Right lobe of liver (tissue), 6 donors: ENCODE data around the gene KLHDC7B. TPM values are rescaled to one million over a fixed set of nuclear protein-coding genes. Genes with fewer than 3 reads are reported as not detected.

ENCODE experiments used
- ATAC-seq, 4 donors: fragments of 200-7000 bp; cut with Tn5 transposase; one replicate each; pipeline ENCODE4 v1.9.1; 2020; ENCODE audit warnings: mild to moderate bottlenecking in 4 of 4, moderate library complexity in 4 of 4
- DNase-seq, 3 donors: peaks; one replicate each; pipeline ENCODE4 v3.0.0-alpha.2; 2020
- H3K27ac ChIP-seq, 3 donors: fragments of 200-600 bp; one replicate each; pipeline ENCODE4 v1.8.0; 2022
- H3K27me3 ChIP-seq, 2 donors: fragments of 200-600 bp; one replicate each; pipeline ENCODE4 v1.8.0; 2022
- H3K36me3 ChIP-seq, 4 donors: fragments of 200-600 bp; sonication (generic) in 1 of 4; one replicate each; pipeline versions ENCODE4 v1.5.1 to v1.8.0; 2017 to 2022; ENCODE audit warnings: control low read depth in 1 of 4
- H3K4me1 ChIP-seq, 4 donors: fragments of 200-600 bp; sonication (generic) in 1 of 4; one replicate each; pipeline versions ENCODE4 v1.5.1 to v1.8.0; 2017 to 2022; ENCODE audit warnings: control low read depth in 1 of 4
- H3K4me3 ChIP-seq, 3 donors: fragments of 200-600 bp; one replicate each; pipeline ENCODE4 v1.8.0; 2022
- H3K9me3 ChIP-seq, 4 donors: fragments of 200-600 bp; sonication (generic) in 1 of 4; one replicate each; pipeline versions ENCODE4 v1.5.1 to v1.8.0; 2017 to 2022; ENCODE audit warnings: control low read depth in 1 of 4
- CTCF ChIP-seq, 4 donors: fragments of 200-600 bp in 3 of 4; fragments of 450-650 bp in 1 of 4; IDR thresholded peaks; one replicate each; pipeline versions ENCODE4 v1.5.1 to v1.8.0; 2016 to 2022; ENCODE audit warnings: antibody characterized with exemption in 4 of 4, mild to moderate bottlenecking in 2 of 4
- POLR2A ChIP-seq: fragments of 450-650 bp; IDR thresholded peaks from one replicate; pipeline ENCODE4 v1.6.1; 2017; ENCODE audit warnings: antibody characterized with exemption, mild to moderate bottlenecking
- WGBS: methylation state at CpG from one replicate; pipeline ENCODE4 v1.1.6; 2018; ENCODE audit warnings: low coverage, low lambda C conversion rate; ENCODE audit not compliant: insufficient coverage; ENCODE audit errors: missing lambda C conversion rate; 5-methylcytosine and 5-hydroxymethylcytosine counted together
- intact Hi-C, 2 donors: fragments of 100-400 bp; cut with DNase I; formaldehyde crosslinking; loops; one replicate each; pipeline versions ENCODE4 v1.11.2 to v1.14.1; 2022
- total RNA-seq, 6 experiments: library from RNA; depleted of rRNA in 2 of 6; stranded (reverse); fragments of >200 nt in 2 of 6; fragmentation: NEBNext Ultra II Directional in 3 of 6; extraction: Animal tissue kit (Norgen Biotek cat#: 25700) in 3 of 6; gene quantifications; one replicate each; pipeline versions ENCODE4 v1.1.0 to v1.2.4, GENCODE V29; 2016 to 2023
- donor health status: DM: no; HTN: yes; CAD: no.
- donor health status: DM: no; HTN: no; CAD: no.
- donor health status: DM: no; HTN: no; CAD: no.
- donor health status: DM: no; HTN: yes; CAD: no.
- donor health status: DM: no; HTN: yes; CAD: no.

Gene KLHDC7B
- total RNA-seq, 6 experiments from 2014 or later, result 0.07 to 1.4 (median 0.62) TPM; not detected in 2

- Histone ChIP-seq H3K36me3 (no peaks in the 10 kb centered on the region), H3K4me3 (no peak overlapping the region), H3K27me3 (no peaks in the 10 kb centered on the region), H3K9me3 (no peaks in the 10 kb centered on the region), H3K4me1 (peaks cover 0 to 8% (median 0%) of the 10 kb centered on the region in 4 donors), H3K27ac (no peak overlapping the region)
- intact Hi-C loops, result no loop called here
- DNase-seq (peak in 1 of 3 donors; percentile 57), ATAC-seq (no peak)
- WGBS, result no CpG with 5 or more reads among the region's 78 CpGs
- TF ChIP-seq CTCF (IDR thresholded peaks at IDR 0.05), result no peak
- no peak for TF ChIP-seq POLR2A
Measured at GRCh38 chr22:50546326-50547262, 895 bp downstream of the KLHDC7B start.

- Histone ChIP-seq H3K27me3 (no peaks in the 10 kb centered on the region), H3K4me1 (peaks cover 0 to 8% (median 0%) of the 10 kb centered on the region in 4 donors)
- ATAC-seq, result no peak
Measured at GRCh38 chr22:50547263-50547985, 1.7 kb downstream of the KLHDC7B start.

GRCh38 chr22:50548040-50548920 is 2.6 kb downstream of the KLHDC7B start:
- Histone ChIP-seq H3K4me3 (peak overlapping the region; percentile 23 to 39 (median 31)), H3K4me1 (peaks cover 0 to 8% (median 0%) of the 10 kb centered on the region in 4 donors), H3K27me3 (no peaks in the 10 kb centered on the region), H3K36me3 (no peaks in the 10 kb centered on the region), H3K27ac (peak overlapping the region in 1 of 3 donors; percentile 8), H3K9me3 (no peaks in the 10 kb centered on the region)
- WGBS, result 18% methylated on average over 9 of the region's 56 CpGs
- intact Hi-C loops, result no loop called here
- DNase-seq (peak; percentile 67 to 72 (median 71)), ATAC-seq (peak; percentile 49 to 72 (median 68))
- TF ChIP-seq POLR2A (peak; percentile 66), CTCF (IDR thresholded peaks at IDR 0.05) (no peak)

More at GRCh38 chr22:50547263-50547985, 1.7 kb downstream of the KLHDC7B start:
- Histone ChIP-seq H3K27ac (no peak overlapping the region), H3K4me3 (no peak overlapping the region), H3K36me3 (no peaks in the 10 kb centered on the region), H3K9me3 (no peaks in the 10 kb centered on the region)
- TF ChIP-seq CTCF (IDR thresholded peaks at IDR 0.05), result no peak
- no peak for TF ChIP-seq POLR2A
- DNase-seq, result peak in 1 of 3 donors; percentile 46
- intact Hi-C loops, result no loop called here
- WGBS, result 83% methylated on average over 18 of the region's 35 CpGs
